ENCODE data around the gene MCM10.
"Not testable (repeated sequence)": the region's sequence is repeated elsewhere in the genome, so short reads cannot be mapped to it uniquely, and the experiment has no call there.

The MCM10 gene

DNA sequence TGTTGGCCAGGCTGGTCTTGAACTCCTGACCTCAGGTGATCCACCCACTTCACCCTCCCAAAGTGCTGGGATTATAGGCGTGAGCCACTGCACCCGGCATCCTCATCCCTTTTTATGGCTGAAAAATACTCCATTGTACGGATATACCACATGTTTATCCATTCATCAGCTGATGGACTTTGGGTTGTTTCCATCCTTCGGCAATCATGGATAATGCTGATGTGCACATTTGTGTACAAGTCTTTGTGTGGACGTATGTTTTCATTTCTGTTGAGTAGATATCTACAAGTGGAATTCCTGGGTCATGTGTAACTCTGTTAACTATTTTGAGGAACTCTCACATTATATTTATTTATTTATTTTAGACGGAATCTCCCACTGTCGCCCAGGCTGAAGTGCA, 78.6 kb downstream of the MCM10 start:
- Histone ChIP-seq H3K36me3 (ENCODE audit: insufficient read depth, insufficient read length, low read length) (no peaks in the 10 kb centered on the region), H3K9me3 (ENCODE audit: insufficient read depth, low read length) (no peaks in the 10 kb centered on the region), H3K27me3 (ENCODE audit: insufficient read depth, insufficient read length) (no peaks in the 10 kb centered on the region), H3K4me1 (ENCODE audit: insufficient read depth, insufficient read length) (no peaks in the 10 kb centered on the region), H3K9ac (ENCODE audit: insufficient read length, low read depth) (no peak overlapping the region), H3K4me3 (ENCODE audit: insufficient read length, low read depth) (no peak overlapping the region)
- DNase-seq (ENCODE audit: low read depth, low spot score) = no peak
- no peak for TF ChIP-seq YY1 (IDR thresholded peaks at IDR 0.05; ENCODE audit: insufficient read depth, insufficient read length)
- TF ChIP-seq SUZ12 (IDR thresholded peaks at IDR 0.05; ENCODE audit: extremely low read depth, insufficient read depth, insufficient read length) = no peak
- TF ChIP-seq ZNF274 (IDR thresholded peaks at IDR 0.05; ENCODE audit: low read depth, low read length) = no peak

DNA sequence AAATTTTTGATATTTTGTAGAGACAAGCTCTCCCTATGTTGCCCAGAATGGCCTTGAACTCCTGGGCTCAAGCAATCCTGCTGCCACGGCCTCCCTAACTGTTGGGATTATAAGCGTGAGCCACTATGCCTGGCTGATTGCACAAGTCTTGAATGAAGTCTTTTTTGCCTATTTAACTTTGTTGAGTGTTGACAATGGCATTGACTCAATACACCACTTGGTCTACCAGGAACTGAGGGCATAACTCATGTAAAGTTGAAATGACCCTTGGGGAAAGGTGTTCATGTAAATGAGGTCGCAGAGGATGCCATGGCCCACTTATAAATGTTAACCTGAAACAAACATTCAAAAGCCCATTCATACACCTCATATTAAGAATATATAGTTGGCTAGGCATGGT, 80.3 kb downstream of the MCM10 start:
- Histone ChIP-seq H3K36me3 (ENCODE audit: insufficient read depth, insufficient read length, low read length) (no peaks in the 10 kb centered on the region), H3K9ac (ENCODE audit: insufficient read length, low read depth) (no peak overlapping the region), H3K4me3 (ENCODE audit: insufficient read length, low read depth) (no peak overlapping the region), H3K9me3 (ENCODE audit: insufficient read depth, low read length) (no peaks in the 10 kb centered on the region), H3K4me1 (ENCODE audit: insufficient read depth, insufficient read length) (no peaks in the 10 kb centered on the region), H3K27me3 (ENCODE audit: insufficient read depth, insufficient read length) (no peaks in the 10 kb centered on the region)
- DNase-seq (ENCODE audit: low read depth, low spot score) = no peak
- TF ChIP-seq YY1 (IDR thresholded peaks at IDR 0.05; ENCODE audit: insufficient read depth, insufficient read length) (no peak), ZNF274 (IDR thresholded peaks at IDR 0.05; ENCODE audit: low read depth, low read length) (no peak), SUZ12 (IDR thresholded peaks at IDR 0.05; ENCODE audit: extremely low read depth, insufficient read depth, insufficient read length) (no peak)

DNA sequence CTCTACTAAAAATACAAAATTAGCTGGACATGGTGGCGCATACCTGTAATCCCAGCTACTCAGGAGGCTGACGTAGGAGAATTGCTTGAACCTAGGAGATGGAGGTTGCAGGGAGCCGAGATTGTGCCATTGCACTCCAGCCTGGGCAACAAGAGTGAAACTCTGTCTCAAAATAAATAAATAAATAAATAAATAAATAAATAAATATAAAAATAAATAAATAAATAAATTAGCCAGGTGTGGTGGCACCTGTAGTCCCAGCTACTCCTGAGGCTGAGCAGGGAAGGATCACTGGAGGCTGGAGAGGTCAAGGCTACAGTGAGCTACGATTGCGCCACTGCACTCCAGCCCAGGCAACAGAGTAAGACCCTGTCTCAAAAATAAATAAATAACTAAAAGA, 80.9 kb downstream of the MCM10 start:
- not testable (repeated sequence) for H3K27me3 ChIP-seq (ENCODE audit: insufficient read depth, insufficient read length); H3K9me3 ChIP-seq (ENCODE audit: insufficient read depth, low read length); H3K4me3 ChIP-seq (ENCODE audit: insufficient read length, low read depth); DNase-seq (ENCODE audit: low read depth, low spot score); H3K36me3 ChIP-seq (ENCODE audit: insufficient read depth, insufficient read length, low read length); H3K9ac ChIP-seq (ENCODE audit: insufficient read length, low read depth); H3K4me1 ChIP-seq (ENCODE audit: insufficient read depth, insufficient read length)

DNA sequence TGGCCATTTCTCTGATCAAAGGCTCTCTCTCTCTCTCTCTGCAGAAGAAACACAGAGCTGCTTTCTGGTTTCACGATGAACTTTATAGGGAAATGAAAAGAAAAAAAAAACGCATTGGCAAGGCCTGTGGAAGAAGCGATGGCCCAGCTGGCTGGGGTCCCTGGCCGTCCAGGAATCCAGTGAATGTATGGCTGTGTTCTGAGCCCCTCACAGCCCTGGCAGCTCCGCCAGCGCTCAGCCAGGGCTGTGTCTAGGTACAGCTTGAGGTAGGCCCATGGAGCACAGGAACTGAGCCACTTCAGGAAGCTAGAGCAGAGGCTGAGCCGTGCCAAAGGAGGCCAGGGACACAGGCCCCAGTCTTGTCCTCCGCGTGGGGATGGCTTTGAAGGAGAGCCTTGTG, 85.9 kb downstream of the MCM10 start:
- TF ChIP-seq ZNF274 (IDR thresholded peaks at IDR 0.05; ENCODE audit: low read depth, low read length) = no peak
- no peak for TF ChIP-seq YY1 (IDR thresholded peaks at IDR 0.05; ENCODE audit: insufficient read depth, insufficient read length)
- no peak for TF ChIP-seq SUZ12 (IDR thresholded peaks at IDR 0.05; ENCODE audit: extremely low read depth, insufficient read depth, insufficient read length)
- no peaks in the 10 kb centered on the region for H3K27me3 ChIP-seq (ENCODE audit: insufficient read depth, insufficient read length)
- DNase-seq (ENCODE audit: low read depth, low spot score) = no peak
- no peaks in the 10 kb centered on the region for H3K9me3 ChIP-seq (ENCODE audit: insufficient read depth, low read length)
- H3K36me3 ChIP-seq (ENCODE audit: insufficient read depth, insufficient read length, low read length) = no peaks in the 10 kb centered on the region
- H3K4me1 ChIP-seq (ENCODE audit: insufficient read depth, insufficient read length) = no peaks in the 10 kb centered on the region
- no peak overlapping the region for H3K4me3 ChIP-seq (ENCODE audit: insufficient read length, low read depth)
- H3K9ac ChIP-seq (ENCODE audit: insufficient read length, low read depth) = no peak overlapping the region

DNA sequence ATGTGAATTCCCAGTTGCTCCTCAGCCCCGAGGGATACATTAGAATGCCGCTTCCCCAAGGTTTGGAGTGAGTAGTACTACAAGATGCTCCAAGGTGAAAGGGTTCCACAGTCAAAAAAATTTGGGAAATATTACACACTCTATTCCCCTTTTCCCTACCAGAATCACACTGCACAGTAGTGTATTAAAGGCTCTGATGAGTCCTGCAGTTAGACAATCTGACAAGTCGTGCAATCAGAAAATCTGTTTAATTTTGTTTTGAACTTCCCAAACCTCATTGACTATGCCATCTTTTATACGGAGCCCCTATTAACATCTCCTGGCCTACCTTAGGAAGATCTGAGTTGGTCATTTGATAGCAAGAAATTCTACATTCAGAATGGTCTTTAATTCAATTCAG, 86.4 kb downstream of the MCM10 start:
- Histone ChIP-seq H3K4me3 (ENCODE audit: insufficient read length, low read depth) (no peak overlapping the region), H3K36me3 (ENCODE audit: insufficient read depth, insufficient read length, low read length) (no peaks in the 10 kb centered on the region), H3K27me3 (ENCODE audit: insufficient read depth, insufficient read length) (no peaks in the 10 kb centered on the region), H3K4me1 (ENCODE audit: insufficient read depth, insufficient read length) (no peaks in the 10 kb centered on the region), H3K9me3 (ENCODE audit: insufficient read depth, low read length) (no peaks in the 10 kb centered on the region), H3K9ac (ENCODE audit: insufficient read length, low read depth) (no peak overlapping the region)
- TF ChIP-seq SUZ12 (IDR thresholded peaks at IDR 0.05; ENCODE audit: extremely low read depth, insufficient read depth, insufficient read length) = no peak
- TF ChIP-seq ZNF274 (IDR thresholded peaks at IDR 0.05; ENCODE audit: low read depth, low read length) = no peak
- no peak for TF ChIP-seq YY1 (IDR thresholded peaks at IDR 0.05; ENCODE audit: insufficient read depth, insufficient read length)
- no peak for DNase-seq (ENCODE audit: low read depth, low spot score)

DNA sequence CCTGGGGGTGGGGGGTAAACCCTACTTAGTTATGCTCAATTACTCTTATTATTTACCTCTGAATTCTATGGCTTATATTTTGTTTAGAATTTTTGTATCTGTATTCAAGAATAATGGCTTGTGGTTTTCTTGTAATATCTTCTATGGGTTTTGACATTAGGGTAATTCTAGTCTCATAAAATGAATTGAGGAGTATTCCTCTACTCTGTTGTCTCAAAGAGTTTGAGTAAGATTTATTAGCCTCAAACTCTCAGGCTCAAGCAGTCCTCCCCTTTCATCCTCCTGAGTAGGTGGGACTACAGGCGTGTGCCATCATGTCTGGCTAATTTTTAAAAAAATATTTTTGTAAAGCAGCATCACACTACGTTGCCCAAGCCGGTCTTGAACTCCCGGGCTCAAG, 92.4 kb downstream of the MCM10 start:
- Histone ChIP-seq H3K9me3 (ENCODE audit: insufficient read depth, low read length) (no peaks in the 10 kb centered on the region), H3K4me3 (ENCODE audit: insufficient read length, low read depth) (no peak overlapping the region), H3K9ac (ENCODE audit: insufficient read length, low read depth) (no peak overlapping the region), H3K4me1 (ENCODE audit: insufficient read depth, insufficient read length) (no peaks in the 10 kb centered on the region), H3K36me3 (ENCODE audit: insufficient read depth, insufficient read length, low read length) (no peaks in the 10 kb centered on the region), H3K27me3 (ENCODE audit: insufficient read depth, insufficient read length) (no peaks in the 10 kb centered on the region)
- DNase-seq (ENCODE audit: low read depth, low spot score) = no peak
- TF ChIP-seq YY1 (IDR thresholded peaks at IDR 0.05; ENCODE audit: insufficient read depth, insufficient read length) (no peak), SUZ12 (IDR thresholded peaks at IDR 0.05; ENCODE audit: extremely low read depth, insufficient read depth, insufficient read length) (no peak), ZNF274 (IDR thresholded peaks at IDR 0.05; ENCODE audit: low read depth, low read length) (no peak)

DNA sequence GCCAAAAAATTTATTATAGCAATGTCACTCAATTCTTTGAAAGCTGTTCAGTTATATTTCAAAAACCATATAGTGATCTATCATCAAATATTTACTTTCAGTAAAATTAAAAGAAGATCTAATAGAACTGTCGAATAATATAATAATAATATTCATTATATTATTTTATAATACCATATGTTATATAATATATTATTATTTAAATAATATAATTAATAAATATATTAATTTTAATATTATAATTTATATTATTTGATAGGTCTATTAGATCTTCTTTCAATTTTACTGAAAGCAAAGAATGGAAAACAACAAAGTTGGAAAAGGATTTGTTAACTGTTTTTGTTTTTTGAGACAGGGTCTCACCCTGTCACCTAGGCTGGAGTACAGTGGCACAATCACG, 95.3 kb downstream of the MCM10 start:
- no peak overlapping the region for H3K4me3 ChIP-seq (ENCODE audit: insufficient read length, low read depth)
- no peak overlapping the region for H3K9ac ChIP-seq (ENCODE audit: insufficient read length, low read depth)
- TF ChIP-seq ZNF274 (IDR thresholded peaks at IDR 0.05; ENCODE audit: low read depth, low read length) = no peak
- H3K36me3 ChIP-seq (ENCODE audit: insufficient read depth, insufficient read length, low read length) = no peaks in the 10 kb centered on the region
- H3K4me1 ChIP-seq (ENCODE audit: insufficient read depth, insufficient read length) = no peaks in the 10 kb centered on the region
- no peaks in the 10 kb centered on the region for H3K27me3 ChIP-seq (ENCODE audit: insufficient read depth, insufficient read length)
- H3K9me3 ChIP-seq (ENCODE audit: insufficient read depth, low read length) = peaks cover 3% of the 10 kb centered on the region; the same call in 1 of the 2 replicates
- no peak for DNase-seq (ENCODE audit: low read depth, low spot score)

DNA sequence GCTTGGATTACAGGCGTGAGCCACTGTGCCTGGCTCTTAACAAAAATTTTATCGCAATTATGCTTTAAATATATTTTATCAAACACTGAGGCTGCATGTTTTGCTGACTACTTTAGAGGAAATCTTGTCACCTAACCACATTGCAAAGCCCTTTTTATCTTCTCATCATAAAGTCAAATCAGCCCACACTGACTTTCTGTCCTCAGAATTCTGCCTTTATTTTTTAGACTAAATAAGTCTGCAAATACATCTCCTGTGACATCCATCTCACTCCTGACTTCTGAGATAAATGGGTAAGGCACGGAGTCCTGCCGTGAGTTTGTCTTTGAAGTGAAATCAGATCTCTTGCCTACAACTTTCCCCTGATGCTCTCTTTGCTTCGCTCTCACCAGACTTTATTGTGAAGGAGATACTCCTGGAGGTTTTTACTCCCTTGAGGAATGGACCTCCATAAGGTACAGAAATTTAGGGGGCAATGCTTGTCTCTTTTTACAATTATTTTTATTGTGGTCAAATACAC, 96.3 kb downstream of the MCM10 start:
- no peak for DNase-seq (ENCODE audit: low read depth, low spot score)

More for the DNA sequence above, 96.3 kb downstream of the MCM10 start:
- Histone ChIP-seq H3K36me3 (ENCODE audit: insufficient read depth, insufficient read length, low read length) (no peaks in the 10 kb centered on the region), H3K4me3 (ENCODE audit: insufficient read length, low read depth) (no peak overlapping the region), H3K4me1 (ENCODE audit: insufficient read depth, insufficient read length) (no peaks in the 10 kb centered on the region), H3K27me3 (ENCODE audit: insufficient read depth, insufficient read length) (no peaks in the 10 kb centered on the region), H3K9ac (ENCODE audit: insufficient read length, low read depth) (no peak overlapping the region), H3K9me3 (ENCODE audit: insufficient read depth, low read length) (peaks cover 3% of the 10 kb centered on the region; the same call in 1 of the 2 replicates)
- TF ChIP-seq ZNF274 (IDR thresholded peaks at IDR 0.05; ENCODE audit: low read depth, low read length) = no peak
- no peak for TF ChIP-seq YY1 (IDR thresholded peaks at IDR 0.05; ENCODE audit: insufficient read depth, insufficient read length)
- no peak for TF ChIP-seq SUZ12 (IDR thresholded peaks at IDR 0.05; ENCODE audit: extremely low read depth, insufficient read depth, insufficient read length)
